K562 treated with DMSO at 1 percent for 4 hours (cell line): ENCODE data around the gene SLC38A8. TPM values are rescaled to one million over a fixed set of nuclear protein-coding genes. Genes with fewer than 3 reads are reported as not detected.

Source experiments
- total RNA-seq: library from RNA; unstranded; fragments of 300-600 nt; gene quantifications from 2 replicates; pipeline ENCODE4 v1.2.3, GENCODE V29; 2022; ENCODE audit not compliant: insufficient read depth

The SLC38A8 gene
- total RNA-seq = not detected in 2 replicates

GRCh38 chr16:84042308-84042878, at the start of gene SLC38A8:
Gene SLC38A8, minus strand, starts transcription at chr16:84042795. Its CDS starts 638 bp downstream, at chr16:84042157.

GRCh38 chr16:83967838-83968305, 74.7 kb downstream of the SLC38A8 start, which contains the start of gene NECAB2:
Gene NECAB2, plus strand, starts transcription at chr16:83968244. Its CDS starts 405 bp downstream, at chr16:83968649.

Other genes starting within 250 kb of the SLC38A8 start
- gene HSBP1, start 234.8 kb downstream of the SLC38A8 start, total RNA-seq = 9.9 and 19.7 TPM in 2 replicates
- gene MLYCD, start 143.7 kb downstream of the SLC38A8 start, total RNA-seq = 1.4 and 1.7 TPM in 2 replicates
- gene OSGIN1, start 89.6 kb downstream of the SLC38A8 start, total RNA-seq = 8.4 and 12.5 TPM in 2 replicates
- gene NECAB2, start 74.6 kb downstream of the SLC38A8 start, total RNA-seq = not detected in 2 replicates
- gene MBTPS1, start 74.1 kb upstream of the SLC38A8 start, total RNA-seq = 75.4 and 83.6 TPM in 2 replicates
- 35.6 and 48.7 TPM in 2 replicates for gene HSDL1, start 102.4 kb upstream of the SLC38A8 start, total RNA-seq
- 0.15 TPM in 1 of 2 replicates, not detected in the other for gene DNAAF1, start 102.5 kb upstream of the SLC38A8 start, total RNA-seq
- gene TAF1C, start 144.3 kb upstream of the SLC38A8 start, total RNA-seq = 15.6 and 27.6 TPM in 2 replicates
- gene ADAD2, start 148.4 kb upstream of the SLC38A8 start, total RNA-seq = not detected in 2 replicates
- gene KCNG4, start 197.2 kb upstream of the SLC38A8 start, total RNA-seq = not detected in 2 replicates